ENCODE measurements around the gene FAM184B. TPM values are rescaled to one million over a fixed set of nuclear protein-coding genes. Genes with fewer than 3 reads are reported as not detected.

FAM184B gene
- total RNA-seq, 1 experiment from 2014 or later, result 0.09 TPM

GRCh38 chr4:17636341-17636695 is 145.1 kb downstream of the FAM184B start:
- no peak overlapping the region for H4K8ac ChIP-seq (replicated peaks; ENCODE audit: insufficient read length, low read depth, low read length)
- no peak overlapping the region for H4K5ac ChIP-seq (ENCODE audit: insufficient read length, low read depth, low read length)
- no peak overlapping the region for H3K23ac ChIP-seq (ENCODE audit: insufficient read length, low read depth, low read length)
- no peak overlapping the region for H3K56ac ChIP-seq (ENCODE audit: insufficient read length, low read depth, low read length)
- H2AK5ac ChIP-seq (ENCODE audit: insufficient read length, low read length), result no peak overlapping the region
- no peaks in the 10 kb centered on the region for H3K27me3 ChIP-seq (ENCODE audit: insufficient read depth, low read length)
- H2BK12ac ChIP-seq (ENCODE audit: insufficient read length, low read depth, low read length), result no peak overlapping the region
- H4K20me1 ChIP-seq (ENCODE audit: control insufficient read depth, insufficient read depth, insufficient read length), result no peaks in the 10 kb centered on the region
- no CpG with 5 or more reads among the region's 17 CpGs for WGBS (ENCODE audit: extremely low coverage, insufficient read length, low lambda C conversion rate)
- H3K9me3 Mint-ChIP-seq, result no peaks in the 10 kb centered on the region
- no peak overlapping the region for H2AFZ ChIP-seq (ENCODE audit: low read length)
- no peak overlapping the region for H3K4me2 ChIP-seq (ENCODE audit: insufficient read depth, insufficient read length, low read length)
- H3K4me3 Mint-ChIP-seq, result no peak overlapping the region
- H2BK15ac ChIP-seq (ENCODE audit: low read depth, low read length), result no peak overlapping the region
- H2BK120ac ChIP-seq (ENCODE audit: low read depth, low read length, poor library complexity, severe bottlenecking), result no peak overlapping the region
- H3T11ph ChIP-seq (ENCODE audit: low read length), result no peak overlapping the region
- TF ChIP-seq CTCF (conservative IDR thresholded peaks at IDR 0.05), result no peak
- no peaks in the 10 kb centered on the region for H3K79me2 ChIP-seq (ENCODE audit: insufficient read depth, low read length)
- no peaks in the 10 kb centered on the region for H3K79me1 ChIP-seq (ENCODE audit: insufficient read depth, low read depth, low read length, poor library complexity, severe bottlenecking)
- H3K18ac ChIP-seq (ENCODE audit: insufficient read length, low read depth, low read length), result no peak overlapping the region
- peaks cover 2 to 3% of the 10 kb centered on the region in 2 experiments; a peak in 2 of 4 replicates for H3K4me1 Mint-ChIP-seq
- no peak overlapping the region for H2BK5ac ChIP-seq (ENCODE audit: insufficient read length, low read length)
- H3K36me3 Mint-ChIP-seq (ENCODE audit: insufficient read depth in 1 of 3, low read depth in 3 of 3), result peaks cover 21 to 50% (median 37%) of the 10 kb centered on the region in 3 experiments; a peak in 6 of 7 replicates
- no peaks in the 10 kb centered on the region for H3K27me3 Mint-ChIP-seq (ENCODE audit: low read depth)
- no peaks in the 10 kb centered on the region for H3K23me2 ChIP-seq (ENCODE audit: insufficient read length, low read depth, low read length, poor library complexity, severe bottlenecking)
- no peak overlapping the region for H3K9ac ChIP-seq (ENCODE audit: extremely low read depth, insufficient read length, low read length)
- H3K9me3 ChIP-seq (ENCODE audit: control insufficient read depth, low read depth, low read length), result no peaks in the 10 kb centered on the region
- H3K14ac ChIP-seq (ENCODE audit: insufficient read depth, low read length), result no peak overlapping the region; the same call in 1 of the 2 replicates
- H3K4ac ChIP-seq (ENCODE audit: low read depth, low read length), result no peak overlapping the region
- H3K4me1 ChIP-seq (ENCODE audit: insufficient read depth, low read length), result no peaks in the 10 kb centered on the region
- H4K91ac ChIP-seq (ENCODE audit: insufficient read length, low read depth, low read length), result no peak overlapping the region
- DNase-seq, result no peak
- no peak overlapping the region for H2BK20ac ChIP-seq (ENCODE audit: low read depth, low read length, poor library complexity, severe bottlenecking)
- H3K27ac Mint-ChIP-seq, result peak overlapping the region in 1 of 3 experiments; percentile 91; a peak in 2 of 7 replicates
- H3K27ac ChIP-seq (ENCODE audit: insufficient read length, low read depth, low read length), result no peak overlapping the region
